Body of pancreas (tissue), 4 donors: ENCODE data around the gene PIEZO2.
"Not testable (repeated sequence)": the region's sequence is repeated elsewhere in the genome, so short reads cannot be mapped to it uniquely, and the experiment has no call there.

ENCODE experiments used
- CTCF ChIP-seq, 7 experiments: fragments of 450-650 bp in 4 of 7; fragments of 200-600 bp in 3 of 7; sonication (generic) in 3 of 7; IDR thresholded peaks; one replicate each; pipeline ENCODE4 v1.5.1; 2016 to 2019; ENCODE audit warnings: antibody characterized with exemption in 7 of 7
- POLR2A ChIP-seq, 3 donors: fragments of 450-650 bp; IDR thresholded peaks; one replicate each; pipeline ENCODE4 v1.6.1; 2016; ENCODE audit warnings: antibody characterized with exemption in 3 of 3, mild to moderate bottlenecking in 2 of 3

GRCh38 chr18:10915748-10916147 lies 233.6 kb downstream of the PIEZO2 start:
- TF ChIP-seq CTCF, POLR2A (IDR thresholded peaks at IDR 0.05): not testable (repeated sequence)
